Bone marrow (tissue), 2 donors: ENCODE results near the gene KLF13.
"Not testable (repeated sequence)": the region's sequence is repeated elsewhere in the genome, so short reads cannot be mapped to it uniquely, and the experiment has no call there.

Source experiments
- DNase-seq, 2 donors: peaks; one replicate each; lab custom pipeline; 2025; lab: John Stamatoyannopoulos, UW

KLF13 gene

DNA sequence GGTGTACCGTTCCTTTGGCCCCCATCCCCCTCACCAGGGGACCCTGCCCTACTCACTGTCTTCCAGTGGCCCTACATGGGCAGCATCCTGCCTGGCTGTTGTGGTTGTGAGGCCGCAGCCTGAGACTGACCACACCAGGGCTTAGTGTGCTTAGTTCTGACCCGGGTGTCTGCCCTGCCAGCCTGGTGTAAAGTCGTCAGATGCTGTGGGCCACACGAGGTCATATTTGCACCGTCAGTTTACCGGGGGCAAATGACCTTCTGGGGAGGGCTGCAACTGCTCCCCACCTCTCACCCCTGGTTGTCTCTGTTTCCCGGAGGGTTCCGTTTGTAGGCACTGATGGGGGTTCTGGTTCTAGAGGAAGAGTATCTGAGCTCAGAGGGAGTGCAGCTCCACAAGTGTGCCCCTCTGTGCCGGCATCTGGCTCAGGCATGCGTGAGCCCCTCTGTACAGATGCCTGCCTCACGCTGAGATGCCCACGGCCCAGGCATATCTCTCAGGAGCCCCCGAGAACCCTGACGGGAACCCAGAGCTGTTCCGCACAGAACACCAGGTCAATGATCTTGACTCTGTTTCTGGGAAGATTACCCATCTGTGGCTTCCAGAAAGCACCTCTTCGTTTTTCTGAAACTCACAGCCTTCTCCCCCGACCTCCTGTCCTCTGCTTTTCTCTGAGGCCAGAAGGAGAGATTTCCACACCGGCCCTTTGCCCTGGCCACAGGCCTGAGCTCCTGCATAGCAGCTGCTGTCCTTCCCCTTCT is 19.2 kb downstream of the KLF13 start:
- DNase-seq: no peak

DNA sequence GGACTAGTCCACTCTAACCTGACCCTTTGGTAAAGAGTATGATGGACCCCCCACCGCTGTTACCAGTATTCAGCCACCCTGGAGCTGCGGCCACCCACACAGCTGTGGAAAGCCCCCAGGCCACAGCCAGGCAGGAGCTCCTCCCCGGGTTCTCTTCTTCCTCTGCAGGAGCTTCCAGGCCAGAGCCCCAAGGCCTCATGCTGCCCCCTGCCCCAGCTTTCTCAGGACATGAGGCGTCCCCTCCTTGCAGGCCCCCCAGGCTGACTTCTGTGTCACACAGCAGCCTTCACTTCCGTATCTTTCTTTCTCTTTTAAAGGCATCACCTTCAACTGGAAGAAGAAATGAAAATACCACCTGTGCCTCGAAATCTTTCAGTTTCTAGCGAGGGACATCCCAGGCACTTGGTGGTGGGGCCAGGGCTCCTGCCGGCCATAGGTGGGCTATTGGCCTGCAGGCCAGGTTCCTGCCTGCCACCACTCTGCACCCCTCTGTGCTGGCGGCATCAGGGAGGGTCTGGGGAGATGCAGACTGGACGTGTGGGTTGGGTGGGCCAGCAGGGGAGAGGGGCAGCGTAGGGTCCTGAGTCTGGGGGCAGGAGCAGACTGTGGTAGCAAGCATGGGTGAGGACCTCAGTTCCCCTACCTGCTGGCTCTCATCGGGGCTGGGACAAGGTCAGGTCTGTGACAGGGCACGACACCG is 19.9 kb downstream of the KLF13 start:
- no peak for DNase-seq

- no peak for DNase-seq
These were observed 20.7 kb downstream of the KLF13 start for GRCh38 chr15:31347067-31347975.

DNA sequence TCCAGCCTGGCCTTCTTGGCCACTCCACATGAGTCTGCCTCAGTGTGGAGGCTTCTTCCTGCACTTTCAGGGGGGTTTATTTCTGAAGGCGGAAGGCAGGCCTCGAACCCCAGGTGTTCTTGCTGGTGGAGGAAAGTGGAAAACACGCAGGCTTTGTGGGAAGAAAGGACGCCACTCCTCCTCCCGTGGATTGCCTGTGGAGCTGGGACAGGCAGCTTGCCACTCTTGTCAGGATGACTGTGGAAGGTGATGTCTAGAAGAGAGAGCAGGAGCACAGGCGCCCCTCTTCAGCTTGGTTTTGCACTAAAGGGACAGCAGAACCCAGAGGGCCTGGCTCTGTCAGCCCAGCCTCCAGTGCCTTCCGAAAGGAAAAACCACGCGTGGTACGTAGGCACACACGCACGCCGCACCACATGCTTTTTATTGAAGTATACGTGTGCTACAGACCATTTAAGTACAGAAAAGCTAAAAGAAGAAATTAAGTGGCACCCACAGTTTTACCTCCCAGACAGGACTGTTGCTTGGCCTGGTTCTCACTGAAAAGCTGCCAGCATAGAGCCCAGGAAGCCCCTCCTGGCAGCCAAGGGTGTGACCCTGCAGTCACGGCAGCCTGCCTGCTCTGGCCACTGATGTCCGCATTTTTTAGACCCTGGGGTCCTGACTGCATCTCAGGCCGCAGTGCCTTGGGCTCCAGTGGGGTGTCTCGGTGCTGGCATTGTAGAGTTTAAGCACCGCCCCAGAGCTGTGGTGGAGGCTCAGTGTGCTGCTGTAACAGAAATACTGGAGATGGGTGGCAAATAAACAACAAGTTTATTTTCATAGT is 21.6 kb downstream of the KLF13 start:
- DNase-seq: no peak

DNA sequence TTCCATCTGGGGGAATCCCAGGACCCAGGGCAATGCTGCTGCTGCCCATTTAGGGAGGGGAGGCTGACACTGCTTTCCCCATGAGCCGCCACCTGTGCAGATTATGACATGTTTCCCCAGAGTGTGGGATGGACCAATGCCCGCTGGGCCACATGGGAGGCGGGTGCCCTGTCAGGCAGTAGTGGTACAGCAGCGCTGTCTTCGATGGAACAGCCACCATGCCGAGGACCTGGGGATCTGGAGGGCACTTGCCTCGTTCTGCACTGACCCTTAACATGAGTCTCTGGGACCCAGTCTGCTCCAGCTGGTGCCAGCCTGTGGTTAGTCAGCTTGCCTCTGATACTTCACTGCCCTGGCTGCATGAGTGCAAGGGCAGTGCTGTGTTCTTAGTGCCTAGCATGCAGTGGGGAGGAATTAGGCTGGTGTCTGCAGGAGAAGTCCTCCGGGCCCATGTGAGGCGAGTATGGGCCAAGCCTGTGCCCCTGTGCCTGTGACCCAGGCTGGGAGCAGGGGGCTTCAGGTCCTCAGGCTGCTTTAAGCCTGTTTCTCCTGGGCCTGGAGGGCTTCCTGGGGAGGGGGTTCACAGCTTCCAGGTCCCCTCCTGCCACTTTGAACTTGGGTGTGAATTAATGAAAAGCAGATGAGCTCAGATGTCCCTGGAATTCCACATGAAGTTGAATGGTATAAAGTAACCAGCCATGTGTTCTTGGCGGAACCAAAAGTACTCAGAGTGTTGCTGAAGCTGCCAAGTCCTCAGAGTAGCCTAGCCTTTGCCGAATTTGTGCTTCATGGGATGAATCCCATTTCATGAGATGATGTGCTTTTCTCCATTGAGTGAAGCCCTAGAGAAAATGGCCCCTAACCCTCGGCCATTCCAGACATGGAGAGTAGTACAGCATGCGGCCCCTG is 22.9 kb downstream of the KLF13 start:
- no peak for DNase-seq

- DNase-seq: no peak
These were observed 24.1 kb downstream of the KLF13 start for GRCh38 chr15:31350771-31351170.

DNA sequence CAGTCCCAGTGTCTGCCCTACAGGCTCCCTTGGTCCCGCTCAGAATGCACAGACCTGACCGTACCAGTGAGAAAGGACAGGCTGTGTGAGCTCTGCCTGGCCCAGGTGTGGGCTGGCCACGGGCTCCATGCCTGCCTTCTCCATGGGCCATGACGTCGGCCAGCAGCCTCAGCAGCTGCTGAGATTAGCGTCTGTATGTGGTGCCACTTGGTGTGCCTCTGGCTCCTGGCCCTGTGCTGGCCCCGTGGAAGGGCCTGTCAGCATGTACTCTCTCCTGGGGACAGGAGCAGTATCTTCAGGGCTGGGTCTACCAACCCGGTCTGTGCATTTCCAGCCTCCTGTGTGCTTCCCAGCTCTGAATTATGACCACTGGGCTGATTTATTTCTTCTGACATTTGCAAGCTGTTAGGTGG is 25.7 kb downstream of the KLF13 start:
- DNase-seq: no peak

DNA sequence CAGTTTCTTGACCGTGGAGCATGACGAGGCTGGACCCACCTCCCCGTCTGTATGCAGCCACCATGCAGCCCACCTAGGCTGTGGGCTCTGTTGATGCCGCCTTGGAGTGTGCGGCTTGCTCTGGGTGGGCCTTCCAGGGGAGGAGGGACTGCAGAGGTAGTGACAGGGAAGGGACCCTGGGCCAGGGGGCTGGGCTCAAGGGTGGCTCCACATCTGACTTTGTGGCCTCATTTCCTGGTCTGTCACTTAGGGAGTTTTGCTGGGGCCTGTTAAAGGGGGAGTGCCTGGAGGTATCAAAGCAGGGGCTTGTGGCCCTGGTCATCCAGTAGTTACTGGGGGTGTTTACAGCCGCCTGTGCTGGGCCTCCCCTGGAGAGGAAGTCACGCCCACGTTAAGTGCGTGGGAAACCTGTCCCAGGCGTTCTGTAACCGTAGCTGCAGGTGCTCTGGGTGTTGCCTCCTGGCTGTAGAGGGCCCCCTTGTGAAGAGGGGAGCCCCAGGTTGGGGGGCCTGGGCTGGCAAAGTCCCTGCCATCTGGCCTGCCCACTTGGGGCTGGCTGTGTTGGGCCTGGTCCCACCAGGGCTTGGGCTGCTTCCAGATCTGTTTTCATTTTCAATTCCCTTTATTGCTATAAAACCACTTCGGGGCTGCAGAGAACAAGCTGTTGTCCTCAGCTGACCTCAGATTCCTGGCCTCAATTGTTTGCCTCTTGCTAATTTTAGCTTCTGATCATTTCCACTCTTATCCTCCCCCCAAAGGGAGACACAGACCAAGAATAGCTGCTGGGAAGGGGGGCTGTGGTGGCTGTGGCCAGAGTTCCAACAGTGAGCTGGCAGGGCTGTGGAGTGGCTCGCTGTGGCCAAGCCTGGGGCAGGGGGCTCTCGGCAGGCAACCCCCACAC is 26.5 kb downstream of the KLF13 start:
- peak in 1 of 2 donors; percentile 27 for DNase-seq

GRCh38 chr15:31353931-31354330 is 27.3 kb downstream of the KLF13 start:
- DNase-seq: no peak

GRCh38 chr15:31356097-31356496 is 29.5 kb downstream of the KLF13 start:
- DNase-seq: not testable (repeated sequence)

- DNase-seq: no peak
These were observed 30.5 kb downstream of the KLF13 start for GRCh38 chr15:31357148-31357547.

- no peak for DNase-seq
These were observed 31.5 kb downstream of the KLF13 start for GRCh38 chr15:31358163-31358562.

DNA sequence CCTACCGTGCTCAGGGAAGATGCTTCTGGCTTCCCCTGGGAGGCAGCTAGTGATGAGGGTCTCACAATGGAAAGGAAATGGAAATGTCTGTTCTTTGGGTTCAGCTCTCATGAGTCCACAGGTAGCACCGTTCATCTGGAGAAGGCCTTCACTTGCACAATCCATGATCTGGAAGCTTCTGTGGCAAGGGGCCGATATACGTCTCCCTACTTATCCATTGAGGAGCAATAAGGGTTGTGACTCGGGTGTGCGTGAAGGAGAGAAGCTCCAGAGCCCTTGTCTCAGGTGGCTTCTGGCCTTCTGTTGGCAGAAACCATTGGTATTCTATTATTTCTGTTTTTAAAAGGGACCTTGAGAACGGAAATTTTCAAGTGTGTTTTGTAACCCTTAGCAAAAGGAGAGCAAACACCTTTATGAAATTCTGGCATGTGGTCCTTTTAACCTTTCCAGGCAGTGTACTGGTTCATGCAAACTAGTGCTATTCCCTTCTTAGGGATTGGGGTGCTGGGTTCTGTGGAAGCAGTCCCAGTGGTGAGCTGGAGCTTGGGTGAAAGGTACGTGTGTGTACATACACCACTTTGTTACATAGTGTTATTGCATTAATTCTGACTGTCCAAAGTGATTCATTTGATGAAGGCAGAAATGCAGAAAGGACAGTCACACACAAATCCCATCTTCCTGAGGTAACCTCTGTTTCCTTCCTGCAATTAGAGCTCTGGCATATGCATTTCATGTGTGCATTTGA is 32.5 kb downstream of the KLF13 start:
- no peak for DNase-seq

DNA sequence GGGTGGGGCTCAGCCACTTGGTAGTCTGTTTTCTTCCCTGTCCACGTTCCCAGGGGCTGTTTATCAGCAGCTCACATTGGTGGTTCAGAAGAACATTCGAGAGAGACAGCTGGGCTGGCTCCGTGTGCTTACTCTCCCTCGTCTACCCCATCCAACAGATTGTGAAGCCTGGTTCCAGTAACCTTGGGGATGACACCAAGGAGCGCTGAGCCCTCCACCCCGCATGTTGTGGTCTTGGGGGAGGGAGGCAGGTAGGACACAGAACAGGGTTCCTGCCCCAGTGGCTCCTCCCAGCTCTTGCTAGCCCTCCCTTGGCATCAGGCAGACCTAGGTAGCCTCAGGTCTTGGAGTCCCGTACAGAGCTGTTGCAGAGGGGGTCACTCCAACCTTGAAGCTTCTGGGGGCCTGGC is 33.1 kb downstream of the KLF13 start:
- DNase-seq: no peak

- DNase-seq: no peak
These were observed 33.5 kb downstream of the KLF13 start for GRCh38 chr15:31360158-31360561.

GRCh38 chr15:31360843-31361763 is 34.5 kb downstream of the KLF13 start:
- peak in 1 of 2 donors; percentile 23 for DNase-seq

DNA sequence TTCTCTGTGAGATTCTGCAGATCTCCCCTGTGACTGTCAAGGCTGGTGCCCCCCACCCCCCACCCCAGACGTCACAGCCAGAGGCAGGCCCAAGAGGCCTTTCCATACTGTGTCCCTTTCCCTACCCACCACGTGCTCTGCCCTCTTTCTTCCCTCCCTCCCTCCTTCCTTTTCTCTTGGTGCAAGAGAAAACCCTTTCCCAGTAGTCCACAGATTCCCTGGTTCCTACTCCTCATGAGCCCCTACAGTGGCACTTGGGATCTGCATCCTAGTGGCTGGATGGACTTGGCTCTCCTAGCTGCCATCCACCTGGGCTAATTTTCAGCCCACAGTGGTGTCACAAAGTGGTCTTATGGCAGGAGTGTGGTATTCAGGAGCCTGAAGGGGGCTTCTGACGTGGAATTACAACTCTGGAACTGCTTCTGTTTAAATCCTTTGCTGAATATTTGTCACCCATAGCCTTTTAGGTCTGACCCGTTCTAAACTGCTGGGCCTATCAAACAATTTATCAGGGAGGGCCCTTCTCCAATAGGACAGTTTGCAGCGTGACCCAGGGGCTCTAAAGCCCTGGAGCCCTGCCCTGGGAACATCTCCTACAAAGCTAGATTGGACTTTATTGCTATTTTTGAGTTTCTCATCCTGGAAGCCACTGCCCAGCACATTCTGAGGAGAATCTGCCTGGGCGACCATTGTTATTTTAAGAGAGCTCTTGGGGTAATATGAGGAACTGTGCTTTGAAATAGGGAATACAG is 35.3 kb downstream of the KLF13 start:
- no peak for DNase-seq
